ENCODE data around the gene MUCL3.

The MUCL3 gene

DNA sequence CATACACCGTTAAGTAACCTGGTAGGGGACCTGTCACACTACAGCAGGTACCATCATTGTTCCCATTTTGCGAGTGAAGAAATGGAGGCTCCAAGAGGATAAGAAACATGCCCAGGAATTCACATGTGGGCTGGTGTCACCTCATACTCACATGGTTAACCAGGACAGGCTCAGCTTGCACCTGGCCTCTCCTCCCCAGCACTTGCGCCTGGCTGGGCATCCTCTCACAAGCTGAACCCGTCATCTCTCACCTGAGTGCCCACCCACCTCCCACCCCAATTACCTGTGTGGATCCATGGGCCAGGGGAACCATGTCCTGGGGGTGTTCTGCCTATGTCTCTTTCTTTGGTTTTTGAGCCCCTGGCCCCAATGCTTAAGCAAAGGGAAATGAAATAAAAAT is 10.3 kb upstream of the MUCL3 start:
- Histone ChIP-seq H3K4me1 (ENCODE audit: control insufficient read depth, insufficient read depth, low read length) (no peaks in the 10 kb centered on the region), H3K36me3 (ENCODE audit: control insufficient read depth, insufficient read depth, low read length) (peaks cover 17% of the 10 kb centered on the region), H3K4me3 (ENCODE audit: low read depth, low read length) (no peak overlapping the region), H3K27ac (ENCODE audit: low read depth, low read length) (no peak overlapping the region), H3K27me3 (ENCODE audit: control insufficient read depth, insufficient read depth, low read length) (no peaks in the 10 kb centered on the region), H3K9me3 (ENCODE audit: control insufficient read depth, insufficient read depth, low read length) (peaks cover 3% of the 10 kb centered on the region; the same call in 1 of the 2 replicates), H3K9ac (ENCODE audit: low read depth, low read length) (no peak overlapping the region)

DNA sequence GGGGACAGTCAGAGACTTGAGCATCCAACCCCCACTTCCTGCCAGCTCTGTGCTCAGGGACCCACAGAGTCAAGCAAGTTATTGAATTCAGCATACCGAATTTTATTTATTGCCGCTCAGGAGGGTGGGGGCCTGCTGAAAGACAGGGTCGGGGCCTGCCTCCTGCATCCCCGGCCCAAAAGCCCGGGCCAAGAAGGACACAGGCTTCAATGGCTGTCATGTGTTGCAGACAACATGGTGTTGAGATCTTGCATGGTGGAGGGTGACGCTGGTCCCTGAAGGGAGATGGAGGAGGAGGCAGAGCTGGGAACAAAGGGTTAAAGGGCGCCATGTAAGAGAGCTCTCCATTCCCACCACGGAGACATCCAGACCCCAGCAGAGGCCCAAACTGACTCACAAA is 9.5 kb upstream of the MUCL3 start:
- no peak overlapping the region for H3K9ac ChIP-seq (ENCODE audit: low read depth, low read length)
- H3K36me3 ChIP-seq (ENCODE audit: control insufficient read depth, insufficient read depth, low read length): peaks cover 9% of the 10 kb centered on the region
- no peak overlapping the region for H3K4me3 ChIP-seq (ENCODE audit: low read depth, low read length)
- H3K27me3 ChIP-seq (ENCODE audit: control insufficient read depth, insufficient read depth, low read length): no peaks in the 10 kb centered on the region
- no peak overlapping the region for H3K27ac ChIP-seq (ENCODE audit: low read depth, low read length)
- no peaks in the 10 kb centered on the region for H3K4me1 ChIP-seq (ENCODE audit: control insufficient read depth, insufficient read depth, low read length)
- peaks cover 3% of the 10 kb centered on the region; the same call in 1 of the 2 replicates for H3K9me3 ChIP-seq (ENCODE audit: control insufficient read depth, insufficient read depth, low read length)

DNA sequence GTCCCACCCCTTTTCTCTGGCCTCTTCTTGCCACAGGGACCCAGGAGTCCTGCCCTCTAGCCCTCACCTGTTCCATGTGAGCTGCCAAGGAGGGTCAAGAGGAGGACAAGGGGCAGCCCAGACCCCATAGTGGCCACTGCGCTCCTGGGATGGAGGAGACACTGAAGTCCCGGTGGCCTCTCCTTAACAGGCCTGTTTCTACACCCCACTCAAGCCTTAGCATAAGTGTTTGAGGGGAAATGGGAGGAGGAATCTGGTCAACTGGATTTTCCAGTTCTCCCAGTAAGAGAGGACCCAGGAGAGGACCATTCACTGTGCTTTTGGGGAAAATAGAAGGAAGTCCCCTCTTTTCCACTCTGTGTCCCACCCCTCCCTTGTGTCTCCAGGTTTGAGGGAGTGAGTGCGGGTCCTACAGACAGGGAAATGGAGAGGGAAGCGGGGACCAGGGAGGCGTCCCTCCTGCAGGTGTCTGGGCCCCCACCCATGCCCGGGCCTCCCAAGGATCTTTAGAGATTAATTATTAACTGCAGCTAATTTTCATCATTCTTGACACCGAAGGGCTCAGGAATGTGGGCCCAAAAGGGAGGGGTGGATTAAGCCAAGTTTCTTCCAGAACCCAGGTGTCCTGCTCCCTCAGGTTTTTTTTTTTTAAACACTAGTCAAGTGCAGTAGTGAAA is 8.7 kb upstream of the MUCL3 start, which contains the start of gene SFTA2:
Gene SFTA2, minus strand, starts transcription at position 202 of the 677 bp plus-strand sequence. Its CDS starts 74 bp downstream, at position 128.
- Histone ChIP-seq H3K9me3 (ENCODE audit: control insufficient read depth, insufficient read depth, low read length) (peaks cover 3% of the 10 kb centered on the region; the same call in 1 of the 2 replicates), H3K4me3 (ENCODE audit: low read depth, low read length) (no peak within 1 kb of the TSS), H3K4me1 (ENCODE audit: control insufficient read depth, insufficient read depth, low read length) (no peaks in the 10 kb centered on the region), H3K36me3 (ENCODE audit: control insufficient read depth, insufficient read depth, low read length) (peaks cover under 1% of the 10 kb centered on the region; the same call in 1 of the 2 replicates), H3K27ac (ENCODE audit: low read depth, low read length) (no peak within 1 kb of the TSS), H3K9ac (ENCODE audit: low read depth, low read length) (no peak within 1 kb of the TSS), H3K27me3 (ENCODE audit: control insufficient read depth, insufficient read depth, low read length) (no peaks in the 10 kb centered on the region)

DNA sequence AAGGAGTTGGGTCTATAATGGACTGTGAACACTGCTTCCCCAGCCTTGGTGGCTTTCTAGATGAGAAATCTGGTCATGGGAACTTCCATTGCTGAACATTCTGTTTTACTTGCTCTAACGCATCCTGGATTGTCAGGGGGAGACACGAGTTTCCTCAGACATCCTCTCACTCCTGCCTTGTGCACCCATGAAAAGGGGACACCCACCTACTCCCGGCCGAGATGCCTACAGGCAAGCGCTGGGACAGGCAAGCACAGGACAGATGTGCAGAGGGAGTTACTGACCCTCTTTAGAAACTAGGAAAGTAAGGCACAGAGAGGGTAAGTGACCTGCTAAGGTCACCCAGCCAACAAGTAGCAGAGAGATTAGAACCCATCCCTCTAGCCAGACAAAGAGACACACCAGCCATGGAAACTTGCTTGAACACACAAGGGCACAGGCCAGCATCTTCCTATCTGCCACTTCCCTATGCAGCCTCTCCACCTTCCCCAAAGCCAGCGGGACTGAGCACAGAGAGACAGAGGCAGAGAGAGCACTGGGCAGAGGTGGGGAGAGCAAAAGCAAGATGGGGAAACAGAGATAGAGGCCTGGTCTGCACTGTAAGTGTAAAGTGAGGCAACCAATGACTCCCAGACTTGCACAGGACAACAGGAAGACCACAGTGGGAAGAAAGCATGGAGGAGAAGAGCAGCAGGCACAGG is 8.0 kb upstream of the MUCL3 start:
- Histone ChIP-seq H3K27ac (ENCODE audit: low read depth, low read length) (no peak overlapping the region), H3K9ac (ENCODE audit: low read depth, low read length) (no peak overlapping the region), H3K27me3 (ENCODE audit: control insufficient read depth, insufficient read depth, low read length) (no peaks in the 10 kb centered on the region), H3K4me3 (ENCODE audit: low read depth, low read length) (no peak overlapping the region), H3K4me1 (ENCODE audit: control insufficient read depth, insufficient read depth, low read length) (no peaks in the 10 kb centered on the region), H3K36me3 (ENCODE audit: control insufficient read depth, insufficient read depth, low read length) (no peaks in the 10 kb centered on the region), H3K9me3 (ENCODE audit: control insufficient read depth, insufficient read depth, low read length) (peaks cover 3% of the 10 kb centered on the region; the same call in 1 of the 2 replicates)

DNA sequence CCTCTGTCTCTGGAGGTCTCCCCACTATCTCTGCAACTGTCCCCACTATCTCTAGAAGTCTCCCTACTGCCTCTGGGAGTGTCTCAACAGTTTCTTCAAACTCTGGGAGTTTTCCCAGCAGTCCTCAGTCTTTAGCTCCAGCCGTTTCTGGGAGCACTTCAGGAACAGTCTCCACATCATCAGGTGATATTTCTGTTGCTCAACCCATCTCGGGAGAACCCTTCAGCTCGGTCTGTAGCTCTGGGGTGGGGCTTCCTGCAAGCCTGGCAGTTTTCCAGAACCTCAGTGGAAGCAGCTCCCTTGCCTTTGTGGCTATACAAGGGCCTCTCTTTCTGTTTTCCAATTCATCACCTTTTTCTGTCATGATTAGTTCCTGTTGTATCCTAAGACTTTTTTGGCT is 5.8 kb upstream of the MUCL3 start:
- Histone ChIP-seq H3K27me3 (ENCODE audit: control insufficient read depth, insufficient read depth, low read length) (no peaks in the 10 kb centered on the region), H3K36me3 (ENCODE audit: control insufficient read depth, insufficient read depth, low read length) (no peaks in the 10 kb centered on the region), H3K4me3 (ENCODE audit: low read depth, low read length) (no peak overlapping the region), H3K9ac (ENCODE audit: low read depth, low read length) (no peak overlapping the region), H3K27ac (ENCODE audit: low read depth, low read length) (no peak overlapping the region), H3K4me1 (ENCODE audit: control insufficient read depth, insufficient read depth, low read length) (no peaks in the 10 kb centered on the region), H3K9me3 (ENCODE audit: control insufficient read depth, insufficient read depth, low read length) (no peaks in the 10 kb centered on the region)

DNA sequence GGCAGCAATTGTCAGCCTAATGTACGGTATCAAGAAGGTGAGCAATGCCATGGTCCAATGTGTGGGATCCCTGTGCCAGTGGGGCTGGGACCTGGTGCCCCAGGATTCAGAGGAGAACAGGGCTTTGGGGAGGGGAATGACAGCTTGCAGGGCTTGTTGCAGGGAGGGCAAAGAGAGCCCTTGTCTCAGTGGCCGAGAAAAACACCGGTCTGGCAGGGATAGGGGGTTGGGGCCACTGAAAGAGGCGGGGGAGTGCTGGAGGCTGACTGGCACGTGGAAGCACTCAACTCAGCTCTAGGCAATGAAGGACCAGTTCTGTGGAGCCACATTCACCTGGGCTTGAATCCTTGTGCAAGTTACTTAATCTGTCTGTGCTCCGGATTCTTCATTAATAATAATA is 3.5 kb upstream of the MUCL3 start:
- Histone ChIP-seq H3K36me3 (ENCODE audit: control insufficient read depth, insufficient read depth, low read length) (no peaks in the 10 kb centered on the region), H3K9ac (ENCODE audit: low read depth, low read length) (no peak overlapping the region), H3K27me3 (ENCODE audit: control insufficient read depth, insufficient read depth, low read length) (no peaks in the 10 kb centered on the region), H3K4me1 (ENCODE audit: control insufficient read depth, insufficient read depth, low read length) (peaks cover 5% of the 10 kb centered on the region), H3K9me3 (ENCODE audit: control insufficient read depth, insufficient read depth, low read length) (no peaks in the 10 kb centered on the region), H3K27ac (ENCODE audit: low read depth, low read length) (no peak overlapping the region), H3K4me3 (ENCODE audit: low read depth, low read length) (no peak overlapping the region)

DNA sequence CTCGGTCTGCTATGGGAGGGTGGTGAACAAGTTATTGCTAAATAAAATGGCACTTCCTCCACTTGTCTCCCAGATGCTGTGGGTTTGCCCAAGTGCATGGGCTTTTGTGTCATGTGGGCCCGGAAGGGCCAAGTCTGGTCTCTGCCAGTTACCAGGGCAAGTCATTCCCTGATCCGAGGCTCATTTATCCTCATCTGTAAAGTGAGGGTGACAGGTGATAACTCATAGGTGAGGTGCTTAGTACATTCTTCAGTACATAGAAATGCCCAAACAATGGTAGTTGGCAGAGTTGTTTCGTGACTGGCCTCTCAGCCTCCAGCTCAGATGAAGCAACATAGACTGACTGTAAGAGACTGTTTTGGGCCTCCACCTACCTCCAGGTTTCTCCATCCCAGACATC is 2.0 kb upstream of the MUCL3 start:
- Histone ChIP-seq H3K4me1 (ENCODE audit: control insufficient read depth, insufficient read depth, low read length) (peaks cover 11% of the 10 kb centered on the region), H3K27ac (ENCODE audit: low read depth, low read length) (no peak overlapping the region)

DNA sequence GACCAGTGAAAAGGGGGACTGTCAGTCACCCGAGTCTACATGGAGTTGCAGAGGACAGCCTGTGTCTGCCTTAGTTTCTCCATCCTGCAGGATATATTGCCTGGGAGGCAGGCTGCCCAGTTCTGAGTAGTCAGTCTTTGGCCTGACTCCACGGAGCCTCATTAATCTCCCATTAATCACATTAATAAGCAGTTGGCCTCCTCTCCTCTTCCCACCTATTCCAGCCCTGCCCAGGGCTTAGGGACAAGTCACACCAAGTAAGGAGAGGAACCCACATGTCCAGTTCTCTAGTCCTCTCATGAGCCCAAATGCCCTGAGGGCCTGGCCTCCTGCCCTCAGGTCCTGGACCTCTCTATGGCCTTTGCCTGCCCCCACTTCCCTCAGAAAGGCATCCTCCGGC is 1.3 kb upstream of the MUCL3 start:
- Histone ChIP-seq H3K9me3 (ENCODE audit: control insufficient read depth, insufficient read depth, low read length) (no peaks in the 10 kb centered on the region), H3K27ac (ENCODE audit: low read depth, low read length) (no peak overlapping the region), H3K4me1 (ENCODE audit: control insufficient read depth, insufficient read depth, low read length) (peaks cover 11% of the 10 kb centered on the region), H3K36me3 (ENCODE audit: control insufficient read depth, insufficient read depth, low read length) (no peaks in the 10 kb centered on the region), H3K27me3 (ENCODE audit: control insufficient read depth, insufficient read depth, low read length) (no peaks in the 10 kb centered on the region), H3K4me3 (ENCODE audit: low read depth, low read length) (no peak overlapping the region), H3K9ac (ENCODE audit: low read depth, low read length) (no peak overlapping the region)

More for the DNA sequence above, 2.0 kb upstream of the MUCL3 start:
- Histone ChIP-seq H3K36me3 (ENCODE audit: control insufficient read depth, insufficient read depth, low read length) (no peaks in the 10 kb centered on the region), H3K9me3 (ENCODE audit: control insufficient read depth, insufficient read depth, low read length) (no peaks in the 10 kb centered on the region), H3K9ac (ENCODE audit: low read depth, low read length) (no peak overlapping the region), H3K27me3 (ENCODE audit: control insufficient read depth, insufficient read depth, low read length) (no peaks in the 10 kb centered on the region), H3K4me3 (ENCODE audit: low read depth, low read length) (no peak overlapping the region)

DNA sequence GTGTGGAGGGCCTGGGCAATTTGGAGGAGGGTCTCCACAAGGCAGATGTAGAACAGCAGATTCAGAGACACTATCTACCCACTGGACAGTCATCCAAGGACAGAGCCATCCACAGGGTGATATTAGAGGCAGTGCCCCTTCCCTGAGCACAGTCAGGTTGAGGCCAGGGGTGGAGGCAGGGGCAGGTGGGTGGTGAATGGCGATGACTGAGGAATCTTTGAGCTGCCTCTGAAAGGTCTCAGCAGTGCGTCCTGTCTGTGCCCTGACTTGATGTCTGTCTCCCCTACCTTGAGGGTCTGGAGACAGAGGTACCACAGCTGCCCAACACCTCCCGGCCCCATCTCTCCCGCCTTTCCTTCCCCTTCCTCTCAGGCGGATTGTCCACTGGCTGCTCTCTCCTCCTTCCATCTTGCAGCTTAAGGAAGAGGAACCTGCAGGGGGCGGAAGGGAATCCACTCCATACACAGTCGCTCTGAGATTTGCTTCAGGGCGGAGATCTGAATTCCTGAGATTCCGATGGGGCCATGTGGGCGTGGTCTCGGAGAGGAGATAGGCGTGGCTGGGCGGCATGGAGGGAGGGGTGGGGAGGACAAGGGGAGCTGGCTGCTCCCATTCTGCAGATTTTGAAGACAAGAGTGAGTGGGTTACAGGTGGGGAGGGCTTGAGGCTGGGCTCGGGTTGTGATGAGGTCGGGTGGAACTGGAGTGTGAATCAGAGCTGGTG is 1.7 kb downstream of the MUCL3 start:
- Histone ChIP-seq H3K27ac (ENCODE audit: low read depth, low read length) (no peak overlapping the region), H3K27me3 (ENCODE audit: control insufficient read depth, insufficient read depth, low read length) (no peaks in the 10 kb centered on the region), H3K36me3 (ENCODE audit: control insufficient read depth, insufficient read depth, low read length) (no peaks in the 10 kb centered on the region), H3K9me3 (ENCODE audit: control insufficient read depth, insufficient read depth, low read length) (no peaks in the 10 kb centered on the region), H3K9ac (ENCODE audit: low read depth, low read length) (no peak overlapping the region; the same call in 1 of the 2 replicates), H3K4me1 (ENCODE audit: control insufficient read depth, insufficient read depth, low read length) (peaks cover 11% of the 10 kb centered on the region), H3K4me3 (ENCODE audit: low read depth, low read length) (no peak overlapping the region)

DNA sequence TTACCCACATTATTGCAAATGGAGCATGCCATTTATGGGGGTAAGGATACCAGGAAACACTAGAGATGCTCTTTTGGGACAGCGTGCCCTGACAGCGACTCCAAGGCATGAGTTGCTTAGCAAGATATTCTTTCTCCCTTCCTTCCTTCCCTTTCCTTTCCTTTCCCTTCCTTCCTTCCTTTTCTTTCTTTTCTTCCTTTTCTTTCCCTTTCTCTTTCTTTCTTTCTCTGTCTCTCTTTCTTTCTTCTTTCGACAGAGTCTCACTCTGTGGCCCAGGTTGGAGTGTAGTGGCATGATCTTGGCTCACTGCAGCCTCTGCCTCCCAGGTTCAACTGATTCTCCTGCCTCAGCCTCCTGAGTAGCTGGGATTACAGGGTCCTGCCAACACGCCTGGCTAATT is 3.3 kb downstream of the MUCL3 start:
- H3K36me3 ChIP-seq (ENCODE audit: control insufficient read depth, insufficient read depth, low read length): no peaks in the 10 kb centered on the region
- H3K4me3 ChIP-seq (ENCODE audit: low read depth, low read length): no peak overlapping the region
- H3K9me3 ChIP-seq (ENCODE audit: control insufficient read depth, insufficient read depth, low read length): no peaks in the 10 kb centered on the region
- no peaks in the 10 kb centered on the region for H3K27me3 ChIP-seq (ENCODE audit: control insufficient read depth, insufficient read depth, low read length)
- no peak overlapping the region for H3K27ac ChIP-seq (ENCODE audit: low read depth, low read length)
- no peak overlapping the region for H3K9ac ChIP-seq (ENCODE audit: low read depth, low read length)
- H3K4me1 ChIP-seq (ENCODE audit: control insufficient read depth, insufficient read depth, low read length): peaks cover 11% of the 10 kb centered on the region

DNA sequence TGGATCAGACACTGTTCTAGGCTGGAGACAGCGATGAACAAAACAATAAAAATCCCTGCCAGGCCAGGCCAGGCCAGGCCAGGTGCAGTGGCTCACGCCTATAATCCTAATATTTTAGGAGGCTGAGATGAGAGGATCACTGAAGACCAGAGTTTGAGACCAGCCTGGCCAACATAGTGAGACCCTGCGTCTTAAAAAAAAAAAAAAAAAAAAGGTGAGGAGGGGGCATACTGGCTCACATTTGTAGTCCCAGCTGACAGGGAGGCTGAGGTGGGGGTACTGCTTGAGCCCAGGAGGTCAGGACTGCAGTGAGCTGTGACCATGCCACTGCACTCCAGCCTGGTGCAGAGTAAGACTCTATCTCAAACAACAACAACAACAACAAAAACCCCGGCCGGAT is 4.5 kb downstream of the MUCL3 start:
- H3K36me3 ChIP-seq (ENCODE audit: control insufficient read depth, insufficient read depth, low read length): no peaks in the 10 kb centered on the region
- no peak overlapping the region for H3K9ac ChIP-seq (ENCODE audit: low read depth, low read length)
- H3K27me3 ChIP-seq (ENCODE audit: control insufficient read depth, insufficient read depth, low read length): no peaks in the 10 kb centered on the region
- H3K4me3 ChIP-seq (ENCODE audit: low read depth, low read length): no peak overlapping the region
- no peaks in the 10 kb centered on the region for H3K9me3 ChIP-seq (ENCODE audit: control insufficient read depth, insufficient read depth, low read length)
- peaks cover 11% of the 10 kb centered on the region for H3K4me1 ChIP-seq (ENCODE audit: control insufficient read depth, insufficient read depth, low read length)
- no peak overlapping the region for H3K27ac ChIP-seq (ENCODE audit: low read depth, low read length)
